PC-9 (cell line): Measurements from ENCODE around the gene COL25A1.

Experiments used
- EZH2 ChIP-seq: fragments of 200-600 bp; sonication (generic); IDR thresholded peaks from 2 replicates; pipeline ENCODE4 v1.8.0; 2017; ENCODE audit warnings: antibody characterized with exemption, low read depth
- TF ChIP-seq, protein P1 (sequence below): fragments of 200-600 bp; sonication (generic); conservative IDR thresholded peaks from 2 replicates; pipeline ENCODE4 v1.6.1; 2017; ENCODE audit warnings: mixed run types, antibody characterized with exemption, mild to moderate bottlenecking, moderate library complexity

DNA sequence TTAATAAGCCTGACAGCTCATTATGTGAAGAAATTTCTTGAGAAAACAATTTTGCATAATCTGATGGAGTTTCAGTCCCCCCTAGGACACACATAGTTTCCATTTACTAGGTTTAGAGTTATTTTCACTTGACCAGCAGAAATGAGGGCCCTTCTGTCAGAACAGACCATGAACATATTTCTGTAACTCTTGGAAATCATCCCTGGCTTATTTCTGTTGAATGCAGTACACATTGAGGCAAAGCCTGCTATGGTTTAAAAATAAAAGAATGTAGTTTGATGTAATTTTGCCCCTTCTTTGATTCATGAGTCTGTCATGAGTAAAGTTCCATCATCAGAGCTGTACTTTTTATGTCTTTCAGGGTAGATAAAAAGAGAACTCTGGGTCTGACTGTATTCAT lies 435.0 kb downstream of the COL25A1 start:
- TF ChIP-seq, protein P1, sequence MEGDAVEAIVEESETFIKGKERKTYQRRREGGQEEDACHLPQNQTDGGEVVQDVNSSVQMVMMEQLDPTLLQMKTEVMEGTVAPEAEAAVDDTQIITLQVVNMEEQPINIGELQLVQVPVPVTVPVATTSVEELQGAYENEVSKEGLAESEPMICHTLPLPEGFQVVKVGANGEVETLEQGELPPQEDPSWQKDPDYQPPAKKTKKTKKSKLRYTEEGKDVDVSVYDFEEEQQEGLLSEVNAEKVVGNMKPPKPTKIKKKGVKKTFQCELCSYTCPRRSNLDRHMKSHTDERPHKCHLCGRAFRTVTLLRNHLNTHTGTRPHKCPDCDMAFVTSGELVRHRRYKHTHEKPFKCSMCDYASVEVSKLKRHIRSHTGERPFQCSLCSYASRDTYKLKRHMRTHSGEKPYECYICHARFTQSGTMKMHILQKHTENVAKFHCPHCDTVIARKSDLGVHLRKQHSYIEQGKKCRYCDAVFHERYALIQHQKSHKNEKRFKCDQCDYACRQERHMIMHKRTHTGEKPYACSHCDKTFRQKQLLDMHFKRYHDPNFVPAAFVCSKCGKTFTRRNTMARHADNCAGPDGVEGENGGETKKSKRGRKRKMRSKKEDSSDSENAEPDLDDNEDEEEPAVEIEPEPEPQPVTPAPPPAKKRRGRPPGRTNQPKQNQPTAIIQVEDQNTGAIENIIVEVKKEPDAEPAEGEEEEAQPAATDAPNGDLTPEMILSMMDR, result no peak
- TF ChIP-seq EZH2, result no peak
